H1 (cell line): Measurements from ENCODE around the gene UVRAG.

ENCODE experiments used
- CTCF ChIP-seq, 3 experiments: IDR thresholded peaks; 1 replicate in 2 of 3; 2 replicates in 1 of 3; pipeline versions ENCODE4 v1.5.1 to v1.6.1; 2011; ENCODE audit warnings: low read length in 3 of 3, mild to moderate bottlenecking in 3 of 3, inconsistent platforms in 2 of 3, low read depth in 1 of 3, moderate library complexity in 1 of 3; ENCODE audit not compliant: insufficient read depth in 1 of 3; ENCODE audit errors: control extremely low read depth in 1 of 3
- EP300 ChIP-seq, 2 experiments: IDR thresholded peaks; 1 replicate in 1 of 2; 2 replicates in 1 of 2; pipeline ENCODE4 v1.6.1; 2011 to 2012; ENCODE audit warnings: low read depth in 2 of 2, low read length in 2 of 2, mild to moderate bottlenecking in 2 of 2, borderline replicate concordance in 1 of 2, inconsistent platforms in 1 of 2, moderate library complexity in 1 of 2
- GABPA ChIP-seq: IDR thresholded peaks from 2 replicates; pipeline ENCODE4 v1.6.1; 2011; ENCODE audit warnings: mild to moderate bottlenecking, low read length, moderate library complexity, borderline replicate concordance; ENCODE audit not compliant: insufficient read depth
- JUND ChIP-seq: IDR thresholded peaks from 2 replicates; pipeline ENCODE4 v1.6.1; 2011; ENCODE audit warnings: mild to moderate bottlenecking, improper control_type of control experiment, low read length
- KDM1A ChIP-seq: fragments of 200-600, 300-600 bp; sonication (generic); IDR thresholded peaks from 2 replicates; pipeline ENCODE4 v1.7.1; 2016; ENCODE audit warnings: mild to moderate bottlenecking, low read length, borderline replicate concordance
- NANOG ChIP-seq: IDR thresholded peaks from 2 replicates; pipeline ENCODE4 v1.6.1; 2011; ENCODE audit warnings: low read length, low read depth, mild to moderate bottlenecking, inconsistent platforms; ENCODE audit not compliant: insufficient read depth, poor library complexity, severe bottlenecking
- POLR2A ChIP-seq, 2 experiments: IDR thresholded peaks; 1 replicate in 1 of 2; 2 replicates in 1 of 2; pipeline ENCODE4 v1.6.1; 2011; ENCODE audit warnings: low read depth in 2 of 2, low read length in 2 of 2, mild to moderate bottlenecking in 2 of 2; ENCODE audit errors: control extremely low read depth in 1 of 2
- SIRT6 ChIP-seq: IDR thresholded peaks from one replicate; pipeline ENCODE4 v1.7.1; 2012; ENCODE audit warnings: low read length, inconsistent platforms
- SP2 ChIP-seq: IDR thresholded peaks from 2 replicates; pipeline ENCODE4 v1.6.1; 2012; ENCODE audit warnings: mild to moderate bottlenecking, low read length, inconsistent platforms
- TF ChIP-seq, protein P1 (sequence below): IDR thresholded peaks from 2 replicates; pipeline ENCODE4 v1.6.1; 2011; ENCODE audit warnings: low read length, improper control_type of control experiment

DNA sequence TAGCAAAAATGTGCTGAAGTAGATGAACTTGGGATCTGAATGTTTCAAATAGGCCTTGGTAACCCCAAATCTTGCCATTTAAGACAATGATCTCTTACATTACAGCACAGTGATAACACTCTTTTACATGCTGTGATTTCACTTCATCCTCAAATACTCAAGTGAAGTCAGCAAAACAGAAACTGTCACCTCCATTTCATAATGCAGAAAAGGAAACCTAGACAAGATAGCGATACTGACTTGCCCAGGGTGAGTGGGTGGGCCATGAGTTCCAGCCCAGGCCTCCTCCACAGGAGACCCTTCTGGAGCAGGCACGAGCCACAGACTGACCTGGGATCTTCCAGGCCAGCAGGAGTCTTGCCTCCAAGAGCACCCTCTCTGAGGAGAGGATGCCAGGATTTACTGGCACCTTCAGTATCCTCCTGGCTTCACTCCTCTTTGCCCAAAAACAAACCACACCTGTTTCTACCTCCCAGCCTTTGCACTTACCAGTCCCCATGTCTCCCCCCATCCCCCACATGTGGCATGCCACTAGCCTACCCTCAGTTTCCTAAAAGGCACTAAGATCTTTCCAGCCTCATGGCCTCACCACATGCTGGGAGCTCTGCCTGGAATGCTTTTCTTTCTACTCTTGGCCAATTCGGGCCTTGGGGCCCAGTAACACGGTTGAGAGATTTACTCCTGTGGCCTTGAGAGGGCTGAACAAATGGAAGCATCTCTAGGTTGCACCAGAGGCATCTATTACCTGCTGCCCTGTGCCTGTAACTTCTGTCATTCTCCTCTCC, 48.4 kb upstream of the UVRAG start:
- TF ChIP-seq CTCF (IDR thresholded peaks at IDR 0.05; ENCODE audit: control extremely low read depth in 1 of 3, insufficient read depth in 1 of 3, low read depth in 1 of 3, low read length in 3 of 3) (no peak), NANOG (no peak), POLR2A (IDR thresholded peaks at IDR 0.05; ENCODE audit: control extremely low read depth in 1 of 2, low read depth in 2 of 2, low read length in 2 of 2) (no peak), JUND (no peak), EP300 (IDR thresholded peaks at IDR 0.05; ENCODE audit: borderline replicate concordance in 1 of 2, low read depth in 2 of 2, low read length in 2 of 2) (no peak), SIRT6 (no peak), GABPA (no peak), SP2 (no peak), KDM1A (no peak)
- TF ChIP-seq, protein P1, sequence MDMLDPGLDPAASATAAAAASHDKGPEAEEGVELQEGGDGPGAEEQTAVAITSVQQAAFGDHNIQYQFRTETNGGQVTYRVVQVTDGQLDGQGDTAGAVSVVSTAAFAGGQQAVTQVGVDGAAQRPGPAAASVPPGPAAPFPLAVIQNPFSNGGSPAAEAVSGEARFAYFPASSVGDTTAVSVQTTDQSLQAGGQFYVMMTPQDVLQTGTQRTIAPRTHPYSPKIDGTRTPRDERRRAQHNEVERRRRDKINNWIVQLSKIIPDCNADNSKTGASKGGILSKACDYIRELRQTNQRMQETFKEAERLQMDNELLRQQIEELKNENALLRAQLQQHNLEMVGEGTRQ: no peak
